IMR-90 (cell line): ENCODE data around the gene IFIT3.

Experiments used
- BHLHE40 ChIP-seq: fragments of 150-350 bp; IDR thresholded peaks from 2 replicates; pipeline ENCODE4 v1.6.1; 2016; ENCODE audit warnings: mild to moderate bottlenecking, low read depth, low read length
- CEBPB ChIP-seq: IDR thresholded peaks from 2 replicates; pipeline ENCODE4 v1.6.1; 2012; ENCODE audit warnings: low read depth, low read length, improper control_type of control experiment
- CHD1 ChIP-seq: IDR thresholded peaks from 2 replicates; pipeline ENCODE4 v1.6.1; 2012; ENCODE audit warnings: low read depth, low read length, improper control_type of control experiment
- FOS ChIP-seq: fragments of 150-350 bp; IDR thresholded peaks from 2 replicates; pipeline ENCODE4 v1.6.1; 2016; ENCODE audit warnings: low read depth, low read length
- MAFK ChIP-seq: IDR thresholded peaks from 2 replicates; pipeline ENCODE4 v1.6.1; 2012; ENCODE audit warnings: low read depth, low read length, improper control_type of control experiment
- POLR2A ChIP-seq: IDR thresholded peaks from 2 replicates; pipeline ENCODE4 v1.6.1; 2012; ENCODE audit warnings: mild to moderate bottlenecking, low read depth, low read length
- RAD21 ChIP-seq: IDR thresholded peaks from 2 replicates; pipeline ENCODE4 v1.6.1; 2012; ENCODE audit warnings: low read length, improper control_type of control experiment
- RFX5 ChIP-seq: IDR thresholded peaks from 2 replicates; pipeline ENCODE4 v1.8.0; 2012; ENCODE audit warnings: low read depth, mild to moderate bottlenecking, low read length, moderate library complexity
- TF ChIP-seq, protein P1 (sequence below): conservative IDR thresholded peaks from 2 replicates; pipeline ENCODE4 v1.5.1; 2012; ENCODE audit warnings: mild to moderate bottlenecking, low read depth, low read length, improper control_type of control experiment
- TF ChIP-seq, protein P2 (sequence below): fragments of 150-350 bp; IDR thresholded peaks from 2 replicates; pipeline ENCODE4 v1.6.1; 2017; ENCODE audit warnings: mild to moderate bottlenecking, antibody characterized with exemption, low read length, low read depth

DNA sequence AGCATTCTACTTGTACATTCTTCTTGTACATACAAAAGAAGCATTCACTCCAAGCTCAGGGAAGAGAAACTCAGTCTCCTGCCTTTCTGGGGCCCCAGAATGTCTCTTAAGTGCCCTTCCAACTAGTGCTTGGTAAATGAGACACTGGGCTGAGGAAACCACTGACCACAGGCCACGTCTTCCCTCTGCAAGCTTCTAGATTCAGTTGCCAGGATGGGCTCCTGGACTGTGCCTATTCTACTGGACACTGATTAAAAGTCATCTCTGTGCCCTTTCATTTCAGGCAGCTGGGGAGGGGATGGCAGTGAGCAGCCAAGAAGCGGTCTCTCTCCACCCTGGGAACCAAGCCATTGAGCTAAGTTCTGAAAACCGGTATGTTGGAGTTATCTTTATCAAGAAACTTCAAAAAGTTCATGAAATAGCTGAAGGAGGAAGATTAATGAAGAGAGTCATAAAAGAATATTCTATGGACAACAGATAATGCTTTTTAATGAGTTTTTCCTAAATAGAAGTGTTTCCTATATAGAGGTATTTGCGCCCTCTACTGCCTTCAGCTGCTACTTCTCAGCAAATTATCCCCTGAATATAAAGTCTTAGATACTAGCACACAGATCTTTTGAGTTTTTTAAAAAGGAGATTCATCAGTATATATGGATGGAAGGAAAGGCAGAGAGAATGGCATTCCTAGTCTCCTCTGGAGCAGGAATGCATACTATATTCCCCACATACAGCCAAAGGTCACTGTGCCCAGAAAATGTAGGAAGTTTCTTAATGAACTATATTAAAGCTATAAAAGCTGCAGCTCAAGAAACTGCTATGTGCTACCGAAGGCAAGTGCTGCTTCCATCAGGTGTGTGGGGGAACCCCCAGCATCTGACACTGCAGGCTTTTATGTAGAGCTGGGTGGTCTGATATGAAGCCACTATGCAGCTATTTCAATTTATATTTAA lies 41.6 kb downstream of the IFIT3 start:
- TF ChIP-seq CHD1 (no peak), CEBPB (no peak), POLR2A (no peak), RAD21 (peak; percentile 77), RFX5 (no peak), BHLHE40 (no peak), MAFK (no peak), FOS (no peak)
- TF ChIP-seq, protein P1, sequence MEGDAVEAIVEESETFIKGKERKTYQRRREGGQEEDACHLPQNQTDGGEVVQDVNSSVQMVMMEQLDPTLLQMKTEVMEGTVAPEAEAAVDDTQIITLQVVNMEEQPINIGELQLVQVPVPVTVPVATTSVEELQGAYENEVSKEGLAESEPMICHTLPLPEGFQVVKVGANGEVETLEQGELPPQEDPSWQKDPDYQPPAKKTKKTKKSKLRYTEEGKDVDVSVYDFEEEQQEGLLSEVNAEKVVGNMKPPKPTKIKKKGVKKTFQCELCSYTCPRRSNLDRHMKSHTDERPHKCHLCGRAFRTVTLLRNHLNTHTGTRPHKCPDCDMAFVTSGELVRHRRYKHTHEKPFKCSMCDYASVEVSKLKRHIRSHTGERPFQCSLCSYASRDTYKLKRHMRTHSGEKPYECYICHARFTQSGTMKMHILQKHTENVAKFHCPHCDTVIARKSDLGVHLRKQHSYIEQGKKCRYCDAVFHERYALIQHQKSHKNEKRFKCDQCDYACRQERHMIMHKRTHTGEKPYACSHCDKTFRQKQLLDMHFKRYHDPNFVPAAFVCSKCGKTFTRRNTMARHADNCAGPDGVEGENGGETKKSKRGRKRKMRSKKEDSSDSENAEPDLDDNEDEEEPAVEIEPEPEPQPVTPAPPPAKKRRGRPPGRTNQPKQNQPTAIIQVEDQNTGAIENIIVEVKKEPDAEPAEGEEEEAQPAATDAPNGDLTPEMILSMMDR, result peak; percentile 76
- TF ChIP-seq, protein P2, sequence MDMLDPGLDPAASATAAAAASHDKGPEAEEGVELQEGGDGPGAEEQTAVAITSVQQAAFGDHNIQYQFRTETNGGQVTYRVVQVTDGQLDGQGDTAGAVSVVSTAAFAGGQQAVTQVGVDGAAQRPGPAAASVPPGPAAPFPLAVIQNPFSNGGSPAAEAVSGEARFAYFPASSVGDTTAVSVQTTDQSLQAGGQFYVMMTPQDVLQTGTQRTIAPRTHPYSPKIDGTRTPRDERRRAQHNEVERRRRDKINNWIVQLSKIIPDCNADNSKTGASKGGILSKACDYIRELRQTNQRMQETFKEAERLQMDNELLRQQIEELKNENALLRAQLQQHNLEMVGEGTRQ, result no peak
